SJSA1 (cell line): ENCODE results near the gene BRME1. TPM values are rescaled to one million over a fixed set of nuclear protein-coding genes. Genes with fewer than 3 reads are reported as not detected.
A peak's percentile ranks its signal among the peaks of the same experiment; 100 is the strongest.
"Not testable (repeated sequence)": the region's sequence is repeated elsewhere in the genome, so short reads cannot be mapped to it uniquely, and the experiment has no call there.

Experiments used
- DNase-seq, 2 experiments: peaks; one replicate each; pipeline ENCODE4 v3.0.0-alpha.2; 2015 to 2020; ENCODE audit warnings: low spot score in 2 of 2, low read depth in 1 of 2
- H3K27ac ChIP-seq: fragments of 250-450 bp; sonication (Bioruptor Pico); 2 replicates; pipeline ENCODE4 v1.5.1; 2020; ENCODE audit warnings: mild to moderate bottlenecking, moderate library complexity
- H3K27me3 ChIP-seq: fragments of 250-450 bp; sonication (Bioruptor Pico); replicated peaks from 2 replicates; pipeline ENCODE4 v1.5.1; 2020; ENCODE audit warnings: mild to moderate bottlenecking, moderate library complexity
- H3K36me3 ChIP-seq: fragments of 250-450 bp; sonication (Bioruptor Pico); 2 replicates; pipeline ENCODE4 v1.5.1; 2020; ENCODE audit warnings: mild to moderate bottlenecking
- H3K4me1 ChIP-seq: fragments of 250-450 bp; sonication (Bioruptor Pico); replicated peaks from 2 replicates; pipeline ENCODE4 v1.6.1; 2021; ENCODE audit warnings: mild to moderate bottlenecking
- H3K4me3 ChIP-seq: fragments of 250-450 bp; sonication (Bioruptor Pico); 2 replicates; pipeline ENCODE4 v1.5.1; 2020; ENCODE audit warnings: mild to moderate bottlenecking
- H3K9me3 ChIP-seq: fragments of 250-450 bp; sonication (Bioruptor Pico); replicated peaks from 2 replicates; pipeline ENCODE4 v1.5.1; 2020; ENCODE audit warnings: mild to moderate bottlenecking
- total RNA-seq: library from RNA; depleted of rRNA; stranded (reverse); fragments of >200 nt; shearing (Covaris generic); gene quantifications from 2 replicates; pipeline ENCODE4 v1.2.3, GENCODE V29; 2014

The BRME1 gene
- total RNA-seq, 1 experiment from 2014 or later: 0.21 TPM

DNA sequence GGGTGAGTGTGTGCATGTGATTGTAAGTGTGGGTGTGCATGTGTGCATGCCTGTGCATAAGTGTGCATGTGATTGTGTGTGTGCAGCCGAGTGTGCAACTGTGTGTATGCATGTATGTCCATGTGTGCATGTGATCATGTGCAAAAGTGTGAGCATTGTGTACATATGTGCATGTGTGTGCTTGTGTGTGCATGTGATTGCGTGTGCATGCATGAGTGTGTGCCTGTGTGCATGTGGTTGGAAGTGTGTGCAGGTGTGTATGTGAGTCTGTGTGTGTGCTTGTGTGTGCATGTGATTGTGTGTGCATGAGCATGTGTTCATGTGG is 28.8 kb upstream of the BRME1 start:
- Histone ChIP-seq H3K4me1 (peaks cover 14% of the 10 kb centered on the region), H3K9me3 (no peaks in the 10 kb centered on the region), H3K27ac (no peak overlapping the region), H3K36me3 (no peaks in the 10 kb centered on the region), H3K27me3 (no peaks in the 10 kb centered on the region), H3K4me3 (no peak overlapping the region)
- DNase-seq: no peak

DNA sequence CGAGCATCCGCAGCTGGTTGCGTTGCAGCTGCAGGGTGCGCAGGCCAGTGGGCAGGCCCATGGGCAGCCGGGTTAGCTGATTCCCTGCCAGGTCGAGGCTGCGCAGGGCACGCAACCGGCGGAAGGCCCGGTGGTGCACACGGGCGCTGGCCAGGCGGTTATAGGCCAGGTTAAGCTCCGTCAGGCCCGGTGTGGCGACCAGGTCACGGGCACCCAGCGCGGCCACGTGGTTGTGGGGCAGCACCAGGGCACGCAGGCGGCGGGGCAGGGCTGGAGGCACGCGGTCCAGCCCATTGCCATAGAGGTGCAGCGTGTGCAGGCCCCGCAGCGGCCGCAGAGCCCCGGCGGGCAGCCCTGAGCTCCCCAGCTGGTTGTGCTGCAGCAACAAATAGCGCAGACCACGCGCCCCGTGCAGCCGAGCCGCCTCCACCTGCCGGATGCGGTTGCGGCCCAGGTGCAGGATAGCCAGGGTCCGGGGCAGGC is 27.0 kb upstream of the BRME1 start:
- Histone ChIP-seq H3K4me3 (no peak overlapping the region), H3K27ac (no peak overlapping the region), H3K9me3 (no peaks in the 10 kb centered on the region), H3K27me3 (no peaks in the 10 kb centered on the region), H3K4me1 (peaks cover 5% of the 10 kb centered on the region), H3K36me3 (no peaks in the 10 kb centered on the region)
- DNase-seq: no peak

DNA sequence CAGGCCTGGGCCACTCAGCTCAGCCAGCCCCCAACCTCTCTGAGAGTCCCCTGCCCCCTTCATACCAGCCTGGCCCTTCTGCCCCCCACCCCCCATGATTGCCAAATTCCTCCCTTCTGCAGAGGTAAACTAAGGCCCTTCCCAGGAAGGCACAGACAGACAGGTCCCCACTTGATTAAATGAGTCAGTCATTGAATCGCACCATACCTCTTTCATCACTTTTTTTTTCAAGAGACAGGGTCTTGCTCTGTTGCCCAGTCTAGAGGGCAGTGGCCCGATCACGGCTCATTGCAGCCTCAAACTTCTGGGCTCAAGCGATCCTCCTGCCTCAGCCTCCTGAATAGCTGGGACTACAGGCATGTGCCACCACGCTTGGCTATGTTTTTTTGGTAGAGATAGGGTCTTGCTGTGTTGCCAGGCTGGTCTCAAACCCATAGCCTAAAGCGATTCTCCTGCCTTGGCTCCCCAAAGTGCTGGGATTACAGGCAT is 26.3 kb upstream of the BRME1 start:
- Histone ChIP-seq H3K27me3 (no peaks in the 10 kb centered on the region), H3K27ac (no peak overlapping the region), H3K4me3 (no peak overlapping the region), H3K4me1 (no peaks in the 10 kb centered on the region), H3K36me3 (0 out of 2 replicates have a peak, but pooled peaks cover under 1% of the 10 kb centered on the region), H3K9me3 (no peaks in the 10 kb centered on the region)
- no peak for DNase-seq

DNA sequence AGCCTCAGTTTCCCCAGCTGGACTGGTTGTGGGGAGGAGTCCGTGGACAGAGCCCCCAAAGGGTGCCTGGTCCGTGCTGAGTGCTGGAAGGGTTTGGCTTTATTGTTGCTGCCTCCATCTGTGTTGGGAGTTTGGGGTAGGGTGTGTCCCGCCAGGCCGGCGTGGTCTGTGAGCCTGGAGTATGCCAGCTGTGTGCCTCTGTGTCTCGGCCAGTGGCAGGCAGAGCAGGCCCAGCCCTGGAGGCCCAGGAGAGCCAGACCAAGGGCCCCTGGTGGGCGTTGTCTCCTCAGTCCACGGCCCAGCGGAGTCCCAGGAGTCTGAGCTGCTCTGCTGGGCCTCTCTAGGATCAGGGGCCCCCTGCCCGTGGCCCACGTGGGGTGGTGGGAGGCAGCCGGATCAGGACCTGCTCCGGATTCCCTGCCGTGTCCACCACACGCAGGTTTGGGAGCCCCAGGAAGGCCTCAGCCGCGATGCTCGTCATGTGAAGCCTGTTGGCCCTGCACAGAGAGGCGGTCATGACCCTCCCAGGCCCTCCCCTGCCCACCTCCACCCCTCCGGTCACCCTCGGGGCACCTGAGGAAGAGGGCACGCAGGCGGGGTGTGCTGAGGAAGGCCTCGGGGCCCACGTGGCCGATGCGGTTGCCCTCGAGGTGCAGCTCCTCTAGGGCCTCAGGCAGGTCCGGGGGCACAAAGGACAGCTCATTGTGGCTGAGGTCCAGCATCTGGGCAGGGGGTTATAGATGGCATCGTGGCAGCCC is 25.7 kb upstream of the BRME1 start:
- Histone ChIP-seq H3K27ac (no peak overlapping the region), H3K4me3 (no peak overlapping the region), H3K9me3 (no peaks in the 10 kb centered on the region), H3K27me3 (no peaks in the 10 kb centered on the region), H3K4me1 (no peaks in the 10 kb centered on the region), H3K36me3 (0 out of 2 replicates have a peak, but pooled peaks cover 4% of the 10 kb centered on the region)
- no peak for DNase-seq

DNA sequence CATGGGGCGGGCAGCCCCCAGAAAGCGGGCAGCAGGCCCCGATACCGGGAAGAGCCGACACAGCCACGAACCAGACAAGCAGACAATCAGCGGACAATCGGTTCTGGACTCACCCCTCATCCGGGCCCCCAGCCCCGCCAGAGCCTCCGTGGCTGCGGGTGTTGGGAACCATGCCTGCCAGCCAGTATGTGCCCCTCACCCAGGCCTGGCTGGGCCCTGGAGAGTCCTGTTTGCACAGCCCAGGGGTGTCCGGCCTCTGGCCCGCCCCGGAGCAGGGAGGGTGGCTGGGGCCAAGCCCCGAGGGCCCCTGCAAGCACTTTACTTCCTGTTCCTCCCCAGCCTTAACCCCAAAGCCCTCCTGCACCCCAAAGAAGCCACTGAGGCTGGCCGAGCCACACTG is 24.5 kb upstream of the BRME1 start:
- no peaks in the 10 kb centered on the region for H3K9me3 ChIP-seq
- DNase-seq: no peak
- H3K4me3 ChIP-seq: no peak overlapping the region
- H3K27me3 ChIP-seq: no peaks in the 10 kb centered on the region
- no peak overlapping the region for H3K27ac ChIP-seq
- H3K4me1 ChIP-seq: no peaks in the 10 kb centered on the region
- H3K36me3 ChIP-seq: peaks cover 7% of the 10 kb centered on the region; the same call in 1 of the 2 replicates

DNA sequence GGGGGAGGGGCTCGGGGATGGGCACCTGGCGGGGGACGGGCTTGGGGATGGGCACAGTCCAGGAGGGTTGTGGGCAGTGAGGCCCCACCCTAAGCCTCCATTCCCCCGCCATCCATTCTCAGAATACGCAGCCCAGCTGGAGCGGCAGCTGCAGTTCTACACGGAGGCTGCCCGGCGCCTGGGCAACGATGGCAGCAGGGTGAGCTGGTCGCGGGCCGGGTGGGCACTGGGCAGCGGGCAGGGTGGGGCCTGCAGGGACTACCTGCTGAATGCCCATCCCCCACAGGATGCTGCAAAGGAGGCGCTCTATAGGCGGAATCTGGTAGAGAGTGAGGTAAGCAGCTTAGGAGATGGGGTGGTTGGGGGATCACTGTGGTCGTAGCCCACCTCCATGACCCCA is 24.0 kb upstream of the BRME1 start:
- H3K4me3 ChIP-seq: no peak overlapping the region
- no peaks in the 10 kb centered on the region for H3K4me1 ChIP-seq
- DNase-seq: no peak
- no peaks in the 10 kb centered on the region for H3K9me3 ChIP-seq
- peaks cover 7% of the 10 kb centered on the region; the same call in 1 of the 2 replicates for H3K36me3 ChIP-seq
- H3K27me3 ChIP-seq: no peaks in the 10 kb centered on the region
- H3K27ac ChIP-seq: no peak overlapping the region

DNA sequence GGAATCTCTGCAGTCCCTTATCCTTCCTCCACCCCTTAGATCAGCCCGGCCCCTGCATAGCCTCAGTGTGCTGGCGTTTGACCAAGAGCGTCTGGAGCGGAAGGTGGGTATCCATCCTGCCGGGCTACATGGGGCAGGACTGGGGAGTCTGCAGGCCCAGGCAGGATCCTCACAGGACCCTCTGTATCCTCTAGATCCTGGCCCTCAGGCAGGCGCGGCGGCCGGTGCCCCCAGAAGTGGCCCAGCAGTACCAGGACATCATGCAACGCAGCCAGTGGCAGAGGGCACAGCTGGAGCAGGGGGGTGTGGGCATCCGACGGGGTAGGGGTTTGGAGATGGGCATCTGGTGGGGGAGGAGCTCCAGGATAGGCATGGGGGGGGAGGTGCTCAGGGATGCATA is 23.4 kb upstream of the BRME1 start:
- Histone ChIP-seq H3K27ac (no peak overlapping the region), H3K4me3 (no peak overlapping the region), H3K4me1 (no peaks in the 10 kb centered on the region), H3K9me3 (no peaks in the 10 kb centered on the region), H3K27me3 (no peaks in the 10 kb centered on the region), H3K36me3 (peaks cover 7% of the 10 kb centered on the region; the same call in 1 of the 2 replicates)
- DNase-seq: no peak

DNA sequence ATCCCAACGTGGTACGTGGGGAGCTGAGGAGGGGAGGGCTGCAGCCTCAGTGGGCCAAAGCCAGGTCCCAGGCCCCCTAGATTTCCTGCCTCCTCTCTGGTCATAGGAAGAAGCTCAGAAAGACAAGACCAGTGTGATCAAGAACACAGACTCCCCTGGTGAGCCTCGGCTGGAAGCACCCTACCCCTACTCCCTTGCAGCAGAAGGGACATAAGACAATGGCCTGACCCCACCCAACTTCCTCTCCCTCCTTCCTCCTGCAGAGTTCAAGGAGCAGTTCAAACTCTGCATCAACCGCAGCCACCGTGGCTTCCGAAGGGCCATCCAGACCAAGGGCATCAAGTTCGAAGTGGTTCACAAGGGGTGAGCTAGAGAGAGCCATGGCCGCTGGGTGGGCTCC is 20.8 kb upstream of the BRME1 start:
- H3K9me3 ChIP-seq: no peaks in the 10 kb centered on the region
- H3K4me3 ChIP-seq: no peak overlapping the region
- no peaks in the 10 kb centered on the region for H3K27me3 ChIP-seq
- peaks cover under 1% of the 10 kb centered on the region; the same call in 1 of the 2 replicates for H3K4me1 ChIP-seq
- no peak for DNase-seq
- peaks cover 16% of the 10 kb centered on the region for H3K36me3 ChIP-seq
- H3K27ac ChIP-seq: no peak overlapping the region

DNA sequence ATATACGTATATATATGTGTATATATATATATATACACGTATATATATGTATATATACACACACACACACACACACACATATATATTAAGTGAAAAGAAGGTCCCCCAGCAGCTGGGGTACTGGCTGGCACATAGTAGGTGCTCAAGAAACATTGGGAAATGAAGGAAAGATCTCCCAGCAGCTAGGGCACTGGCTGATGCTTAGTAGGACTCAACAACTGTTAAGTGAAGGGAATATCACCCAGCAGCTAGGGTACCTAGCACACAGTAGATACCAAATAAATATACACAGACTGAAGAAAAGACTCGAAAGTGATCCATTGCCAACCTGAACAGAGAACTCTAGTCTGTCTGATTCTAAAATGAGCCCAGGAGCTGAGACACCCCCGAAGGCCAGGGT is 20.1 kb upstream of the BRME1 start:
- peaks cover 6% of the 10 kb centered on the region; the same call in 1 of the 2 replicates for H3K4me1 ChIP-seq
- DNase-seq: no peak
- H3K27me3 ChIP-seq: no peaks in the 10 kb centered on the region
- no peaks in the 10 kb centered on the region for H3K9me3 ChIP-seq
- H3K27ac ChIP-seq: no peak overlapping the region
- H3K36me3 ChIP-seq: peaks cover 23% of the 10 kb centered on the region
- H3K4me3 ChIP-seq: no peak overlapping the region

DNA sequence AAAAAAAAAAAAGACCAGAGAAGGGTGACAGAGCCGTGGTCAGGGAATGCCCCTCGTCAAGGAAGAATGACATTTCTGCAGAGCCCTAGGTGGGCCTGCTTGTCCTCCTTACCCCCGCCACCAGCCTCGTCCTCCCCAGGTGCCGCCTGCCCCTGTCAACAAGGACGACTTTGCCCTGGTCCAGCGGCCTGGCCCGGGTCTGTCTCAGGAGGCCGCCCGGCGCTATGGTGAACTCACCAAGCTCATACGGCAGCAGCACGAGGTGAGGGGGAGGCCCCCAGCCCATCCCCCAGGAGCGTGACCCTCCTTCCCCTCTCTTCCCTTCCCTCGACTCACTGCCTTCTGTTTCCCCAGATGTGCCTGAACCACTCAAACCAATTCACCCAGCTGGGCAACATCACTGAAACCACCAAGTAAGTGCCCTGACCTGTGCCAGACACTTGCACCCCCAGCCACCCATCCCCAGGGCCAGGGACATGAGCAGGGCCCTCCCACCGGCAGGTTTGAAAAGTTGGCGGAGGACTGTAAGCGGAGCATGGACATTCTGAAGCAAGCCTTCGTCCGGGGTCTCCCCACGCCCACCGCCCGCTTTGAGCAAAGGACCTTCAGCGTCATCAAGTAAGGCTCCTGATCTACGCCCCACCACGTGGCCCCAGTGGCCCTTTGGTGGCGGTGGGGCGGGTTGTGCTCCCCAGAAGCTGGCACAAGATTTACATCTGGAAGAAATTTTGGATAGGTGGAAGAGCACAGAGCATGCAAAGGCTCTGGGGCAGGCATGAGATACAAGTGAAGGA is 17.5 kb upstream of the BRME1 start:
- Histone ChIP-seq H3K4me3 (no peak overlapping the region), H3K27ac (no peak overlapping the region), H3K36me3 (peaks cover 37% of the 10 kb centered on the region), H3K9me3 (no peaks in the 10 kb centered on the region), H3K27me3 (no peaks in the 10 kb centered on the region), H3K4me1 (peaks cover 6% of the 10 kb centered on the region; the same call in 1 of the 2 replicates)
- no peak for DNase-seq

DNA sequence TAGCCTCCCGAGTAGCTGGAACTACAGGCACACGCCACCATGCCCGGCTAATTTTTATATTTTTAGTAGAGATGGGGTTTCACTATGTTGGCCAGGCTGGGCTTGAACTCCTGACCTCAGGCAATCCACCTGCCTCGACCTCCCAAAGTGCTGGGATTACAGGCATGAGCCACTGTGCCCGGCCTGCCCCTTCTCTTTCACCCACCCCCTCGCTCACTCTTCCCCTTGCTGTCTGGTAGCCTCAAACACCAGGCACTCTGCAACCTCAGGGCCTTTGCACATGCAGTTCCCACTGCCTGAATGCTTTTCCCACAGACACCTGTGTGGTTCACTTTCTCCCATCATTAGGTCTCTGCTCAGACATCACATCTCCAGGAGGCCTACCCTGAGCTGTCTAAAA is 16.2 kb upstream of the BRME1 start:
- H3K4me1 ChIP-seq, H3K9me3 ChIP-seq, H3K27ac ChIP-seq, DNase-seq, H3K4me3 ChIP-seq, H3K27me3 ChIP-seq: not testable (repeated sequence)
- peaks cover 37% of the 10 kb centered on the region for H3K36me3 ChIP-seq

DNA sequence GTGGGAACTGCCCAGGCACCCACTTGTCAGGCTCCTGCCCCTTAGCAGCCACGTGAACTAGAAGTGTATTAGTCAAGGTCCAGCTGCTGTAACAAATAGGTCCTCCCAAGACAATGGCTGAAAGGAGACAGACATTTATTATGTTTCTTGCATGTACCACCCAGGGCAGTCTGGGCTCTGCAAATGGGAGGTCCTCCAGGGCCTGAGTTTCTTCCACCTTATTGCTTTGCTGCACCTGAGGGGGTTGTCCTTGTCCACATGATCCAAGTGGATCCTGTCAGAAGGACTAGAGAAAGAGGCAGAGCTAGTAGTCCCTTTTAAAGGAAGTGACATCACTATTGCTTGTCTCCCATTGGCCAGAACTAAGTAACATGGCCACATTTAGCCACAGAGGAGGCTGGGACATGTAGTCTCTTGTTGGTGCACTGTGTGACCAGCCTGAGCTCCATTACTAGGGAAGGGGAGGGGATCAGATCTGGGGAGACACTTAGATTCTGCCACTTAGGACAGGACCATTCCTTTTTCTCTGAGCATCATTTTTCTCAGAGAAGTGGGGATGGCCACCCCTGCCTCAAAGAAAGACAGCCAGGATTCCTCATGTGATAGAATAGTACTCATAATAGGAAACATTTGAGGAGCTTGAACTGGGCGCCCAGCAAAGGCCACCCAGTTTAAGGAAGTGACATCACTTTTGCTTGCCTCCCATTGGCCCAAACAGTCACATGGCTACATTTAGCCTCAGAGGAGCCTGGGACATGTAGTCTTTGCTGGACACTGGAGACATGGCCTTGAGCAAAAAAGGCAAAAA is 15.2 kb upstream of the BRME1 start:
- peak in 1 of 2 experiments; percentile 59 for DNase-seq
- no peaks in the 10 kb centered on the region for H3K9me3 ChIP-seq
- peaks cover 31% of the 10 kb centered on the region for H3K36me3 ChIP-seq

DNA sequence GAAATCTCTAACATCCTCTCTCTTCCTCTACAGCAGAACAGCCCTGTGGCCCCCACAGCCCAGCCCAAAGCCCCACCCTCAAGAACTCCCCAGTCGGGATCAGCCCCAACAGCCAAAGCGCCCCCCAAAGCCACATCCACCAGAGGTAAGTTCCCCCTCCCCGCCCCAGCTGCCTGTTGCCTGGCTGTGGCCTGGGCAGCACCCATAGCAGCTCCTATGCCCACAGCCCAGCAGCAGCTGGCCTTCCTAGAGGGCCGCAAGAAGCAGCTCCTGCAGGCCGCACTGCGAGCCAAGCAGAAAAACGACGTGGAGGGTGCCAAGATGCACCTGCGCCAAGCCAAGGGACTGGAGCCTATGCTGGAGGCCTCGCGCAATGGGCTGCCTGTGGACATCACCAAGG is 14.6 kb upstream of the BRME1 start:
- no peak overlapping the region for H3K27ac ChIP-seq
- H3K36me3 ChIP-seq: peaks cover 31% of the 10 kb centered on the region

More for the DNA sequence above, 15.2 kb upstream of the BRME1 start:
- H3K27me3 ChIP-seq: no peaks in the 10 kb centered on the region
- H3K4me1 ChIP-seq: peaks cover 6% of the 10 kb centered on the region; the same call in 1 of the 2 replicates
- no peak overlapping the region for H3K27ac ChIP-seq
- H3K4me3 ChIP-seq: no peak overlapping the region

More for the DNA sequence above, 14.6 kb upstream of the BRME1 start:
- peaks cover 6% of the 10 kb centered on the region; the same call in 1 of the 2 replicates for H3K4me1 ChIP-seq
- no peaks in the 10 kb centered on the region for H3K27me3 ChIP-seq
- H3K4me3 ChIP-seq: no peak overlapping the region
- DNase-seq: no peak
- no peaks in the 10 kb centered on the region for H3K9me3 ChIP-seq
